Skeletal muscle cell (primary cell): ENCODE measurements around the gene PUDP.
A peak's percentile ranks its signal among the peaks of the same experiment; 100 is the strongest.

Source experiments
- DNase-seq: peaks from one replicate; pipeline ENCODE4 v3.0.0-alpha.2; 2010; ENCODE audit warnings: low read depth
- H3K4me3 ChIP-seq: 2 replicates; pipeline ENCODE4 v1.5.1; 2011; ENCODE audit warnings: low read depth, mild to moderate bottlenecking, control low read depth, low read length, moderate library complexity

Gene PUDP

DNA sequence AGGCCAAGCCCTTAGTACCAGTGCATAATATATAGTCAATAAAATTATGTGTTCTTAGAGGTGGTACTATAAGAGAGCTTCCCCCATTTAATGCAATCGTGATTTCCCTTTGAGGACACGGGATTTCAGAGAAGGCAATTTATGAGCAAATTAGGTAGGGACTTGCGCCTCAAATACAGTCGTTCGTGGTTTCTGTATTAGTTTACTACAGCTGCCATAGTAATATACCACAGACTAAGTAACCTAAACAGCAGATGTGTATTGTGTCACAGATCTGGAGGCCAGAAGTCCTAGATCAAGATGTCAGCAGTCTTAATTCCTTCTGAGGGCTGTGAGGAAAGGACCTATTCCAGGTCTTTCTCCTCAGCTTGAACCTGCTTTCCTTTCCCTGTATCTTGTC is 1.5 kb upstream of the PUDP start:
- no peak overlapping the region for H3K4me3 ChIP-seq
- DNase-seq, result no peak

DNA sequence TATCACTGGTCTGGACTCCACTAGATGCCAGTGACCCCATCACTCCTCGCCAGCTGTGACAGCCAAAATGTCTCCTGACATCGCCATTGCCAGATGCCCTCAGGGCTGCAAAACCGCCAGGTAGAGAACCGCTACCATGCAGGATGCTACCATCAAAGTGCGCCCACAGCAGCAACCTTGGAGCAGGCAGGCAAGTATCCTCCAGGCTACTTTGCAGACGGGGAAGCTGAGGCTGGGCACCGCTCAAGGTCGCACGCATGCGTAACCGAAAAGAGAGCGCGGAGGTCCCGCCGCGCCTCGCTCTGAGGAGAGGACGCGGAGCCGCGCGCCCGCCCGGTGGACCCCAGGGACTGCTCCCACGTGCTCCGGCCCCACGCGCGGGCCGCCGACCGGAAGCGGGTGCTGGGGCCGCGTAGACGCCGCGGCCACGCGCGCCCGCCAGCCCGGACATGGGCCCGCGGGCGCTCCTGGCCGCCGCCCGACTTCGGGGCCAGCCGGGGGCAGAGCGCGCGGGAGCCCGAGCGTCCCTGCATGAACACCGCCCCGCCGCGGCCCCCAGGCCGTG is 458 bp downstream of the PUDP start, which contains the start of gene STS:
TSS of gene STS (plus strand) at position 300 of the 565 bp plus-strand sequence. CDS start 105,488 bp downstream, outside the sequence.
- H3K4me3 ChIP-seq, result peak within 1 kb of the TSS; percentile 82
- no peak for DNase-seq

DNA sequence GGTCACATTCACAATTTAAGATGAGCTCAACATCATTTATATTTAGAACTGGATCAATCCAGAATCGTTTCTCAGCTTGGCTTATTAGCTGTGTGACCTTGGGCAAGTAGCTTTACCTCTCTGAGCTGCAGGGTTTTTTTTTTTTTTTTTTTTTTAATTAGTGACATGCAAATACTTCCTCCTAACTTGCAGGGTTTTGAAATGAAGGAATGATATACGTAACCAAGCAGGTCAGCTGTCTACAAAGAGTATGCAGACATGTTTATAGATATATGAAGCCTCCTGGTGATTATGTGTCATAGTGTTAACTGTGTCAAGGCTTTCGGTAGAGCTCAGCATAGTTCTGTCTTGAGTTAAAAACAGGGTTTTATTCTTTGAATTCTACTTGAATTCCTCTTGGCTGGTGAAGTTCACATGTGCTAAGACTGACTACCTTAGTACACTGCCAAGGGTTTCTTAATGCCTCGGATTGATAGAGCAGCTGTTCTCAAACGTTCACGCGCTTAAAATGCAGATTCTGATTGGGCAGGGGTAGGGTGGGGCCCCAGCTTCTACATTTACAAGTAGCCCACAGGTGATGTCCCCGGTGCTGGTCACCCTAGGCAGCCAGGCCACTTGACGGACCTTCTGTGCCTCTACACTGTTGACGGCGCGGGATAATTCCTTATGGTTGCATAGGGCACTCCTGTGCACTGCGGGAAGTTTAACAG is 1.1 kb downstream of the PUDP start:
- peak overlapping the region; percentile 82 for H3K4me3 ChIP-seq
- no peak for DNase-seq

- DNase-seq, result no peak
- no peak overlapping the region for H3K4me3 ChIP-seq
Observed at GRCh38 chrX:7146020-7146702, 1.8 kb downstream of the PUDP start.

GRCh38 chrX:7145454-7145853 is 2.5 kb downstream of the PUDP start:
- no peak for DNase-seq

GRCh38 chrX:7143941-7144525 is 3.9 kb downstream of the PUDP start:
- H3K4me3 ChIP-seq, result no peak overlapping the region
- no peak for DNase-seq

More at GRCh38 chrX:7145454-7145853, 2.5 kb downstream of the PUDP start:
- no peak overlapping the region for H3K4me3 ChIP-seq

DNA sequence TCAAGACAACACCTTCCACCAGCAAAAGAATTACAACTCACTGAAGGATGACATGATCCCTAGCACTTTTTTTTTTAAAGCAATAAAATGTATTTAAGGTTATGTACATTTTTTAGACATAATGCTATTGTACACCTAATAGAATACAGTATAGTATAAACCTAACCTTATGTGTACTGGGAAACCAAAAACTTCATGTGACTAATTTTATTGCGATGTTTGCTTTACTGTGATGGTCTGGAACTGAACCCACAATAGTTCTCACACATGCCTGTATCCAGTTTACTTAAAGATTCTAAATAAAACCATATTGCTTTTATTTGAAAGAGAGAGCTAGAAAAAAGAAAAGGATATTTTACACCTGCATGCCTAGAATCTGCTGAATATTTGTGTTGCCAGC is 4.9 kb downstream of the PUDP start:
- H3K4me3 ChIP-seq, result no peak overlapping the region
- DNase-seq, result no peak

DNA sequence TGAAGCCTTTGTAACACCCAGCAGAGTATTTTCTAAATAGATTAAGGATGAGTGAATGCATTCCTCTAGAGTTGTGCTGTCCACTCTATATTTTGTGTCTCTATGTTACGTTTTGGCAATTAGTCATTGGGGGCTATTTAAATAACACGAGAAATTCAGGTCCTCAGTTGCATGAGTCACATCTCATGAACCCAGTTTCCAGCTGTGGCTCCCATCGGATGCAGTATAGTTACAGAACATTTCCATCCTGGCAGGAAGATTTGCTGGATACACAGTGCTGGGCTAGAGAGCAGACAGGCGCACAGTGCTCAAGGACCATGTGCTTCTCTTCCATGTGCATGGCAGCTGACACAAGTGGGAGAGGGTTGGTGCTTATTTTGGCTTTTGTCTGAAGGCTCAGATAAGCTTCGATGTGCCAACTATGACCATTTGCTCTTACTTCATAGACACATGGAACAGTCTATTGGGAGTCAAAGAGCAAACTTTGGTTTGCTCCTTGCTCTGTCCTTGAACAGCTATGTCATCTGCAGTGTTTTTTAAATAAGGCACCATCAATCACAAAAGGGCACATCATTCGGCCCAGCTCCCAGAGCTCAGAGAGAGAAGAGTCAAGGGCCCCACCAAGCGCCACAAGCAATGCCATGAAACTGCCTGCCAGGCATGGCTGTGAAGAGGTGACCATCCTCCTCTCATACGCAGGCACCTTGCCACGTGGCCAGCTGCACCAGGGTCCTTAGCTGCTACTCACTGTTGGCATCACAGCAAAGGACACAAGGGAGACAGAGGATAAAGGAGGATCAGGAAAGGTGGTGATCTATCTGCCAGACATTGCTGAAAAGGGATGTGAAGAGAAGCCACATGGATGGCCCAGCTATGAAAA is 8.5 kb downstream of the PUDP start:
- peak; percentile 53 for DNase-seq
- H3K4me3 ChIP-seq, result no peak overlapping the region

DNA sequence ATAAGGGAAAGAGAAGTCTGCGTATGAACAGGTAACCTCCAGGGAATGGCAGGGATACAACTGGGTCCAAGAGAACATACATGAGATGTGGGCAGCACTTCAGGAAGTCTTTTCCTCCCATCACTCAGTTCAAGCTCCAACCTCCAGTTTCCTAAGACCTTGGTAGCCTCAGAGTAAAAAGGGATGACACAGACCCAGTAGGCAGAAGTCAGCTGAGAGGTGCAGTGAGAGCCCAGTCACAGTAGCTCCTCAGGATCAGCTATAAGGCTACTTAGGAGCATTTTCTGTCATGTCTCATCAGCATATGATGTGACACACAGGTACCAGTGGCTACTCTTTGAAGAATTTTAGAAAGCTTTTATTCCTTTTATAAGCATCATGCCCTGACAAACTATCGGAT is 13.0 kb downstream of the PUDP start:
- no peak overlapping the region for H3K4me3 ChIP-seq
- no peak for DNase-seq

GRCh38 chrX:7133050-7133440 is 14.9 kb downstream of the PUDP start:
- DNase-seq, result no peak
- H3K4me3 ChIP-seq, result no peak overlapping the region

DNA sequence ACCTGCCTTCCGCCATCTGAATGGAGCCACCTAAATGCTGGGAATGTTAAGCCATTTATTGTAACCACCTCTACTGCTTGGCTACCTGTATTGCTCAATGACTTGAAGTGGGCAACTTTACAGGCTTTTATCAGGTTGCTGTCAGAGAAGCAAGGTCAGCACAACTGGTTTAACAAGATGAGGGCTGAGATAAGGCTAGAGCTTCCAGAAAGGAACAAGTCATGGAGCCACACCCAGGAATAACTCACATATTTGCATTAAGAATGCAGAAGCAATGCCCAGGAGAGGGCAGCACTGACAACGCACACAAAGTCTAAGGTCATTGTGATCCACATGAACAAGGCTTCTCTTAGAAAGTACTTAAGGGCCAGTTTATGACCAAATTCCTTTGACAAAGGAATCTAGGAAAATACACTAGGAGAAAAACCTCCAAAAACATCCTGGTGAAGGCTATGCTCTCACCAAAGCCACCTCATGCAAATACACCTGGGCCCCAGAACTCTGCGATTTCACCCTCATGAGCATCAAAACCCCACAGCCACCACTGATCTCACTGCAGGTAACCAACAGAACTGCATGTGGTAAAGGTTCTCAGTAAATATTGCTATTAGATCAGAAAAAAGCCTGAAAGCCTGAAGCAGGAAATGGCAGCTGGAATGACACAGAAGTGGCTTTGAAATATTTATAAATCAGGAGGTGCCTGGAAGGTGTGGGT is 15.5 kb downstream of the PUDP start:
- no peak overlapping the region for H3K4me3 ChIP-seq

GRCh38 chrX:7131621-7132020 is 16.3 kb downstream of the PUDP start:
- no peak overlapping the region for H3K4me3 ChIP-seq
- no peak for DNase-seq

More for the DNA sequence above, 15.5 kb downstream of the PUDP start:
- DNase-seq, result no peak

GRCh38 chrX:7127056-7127455 is 20.9 kb downstream of the PUDP start:
- no peak for DNase-seq
- H3K4me3 ChIP-seq, result no peak overlapping the region

GRCh38 chrX:7120878-7121219 is 27.1 kb downstream of the PUDP start:
- no peak for DNase-seq
- no peak overlapping the region for H3K4me3 ChIP-seq

DNA sequence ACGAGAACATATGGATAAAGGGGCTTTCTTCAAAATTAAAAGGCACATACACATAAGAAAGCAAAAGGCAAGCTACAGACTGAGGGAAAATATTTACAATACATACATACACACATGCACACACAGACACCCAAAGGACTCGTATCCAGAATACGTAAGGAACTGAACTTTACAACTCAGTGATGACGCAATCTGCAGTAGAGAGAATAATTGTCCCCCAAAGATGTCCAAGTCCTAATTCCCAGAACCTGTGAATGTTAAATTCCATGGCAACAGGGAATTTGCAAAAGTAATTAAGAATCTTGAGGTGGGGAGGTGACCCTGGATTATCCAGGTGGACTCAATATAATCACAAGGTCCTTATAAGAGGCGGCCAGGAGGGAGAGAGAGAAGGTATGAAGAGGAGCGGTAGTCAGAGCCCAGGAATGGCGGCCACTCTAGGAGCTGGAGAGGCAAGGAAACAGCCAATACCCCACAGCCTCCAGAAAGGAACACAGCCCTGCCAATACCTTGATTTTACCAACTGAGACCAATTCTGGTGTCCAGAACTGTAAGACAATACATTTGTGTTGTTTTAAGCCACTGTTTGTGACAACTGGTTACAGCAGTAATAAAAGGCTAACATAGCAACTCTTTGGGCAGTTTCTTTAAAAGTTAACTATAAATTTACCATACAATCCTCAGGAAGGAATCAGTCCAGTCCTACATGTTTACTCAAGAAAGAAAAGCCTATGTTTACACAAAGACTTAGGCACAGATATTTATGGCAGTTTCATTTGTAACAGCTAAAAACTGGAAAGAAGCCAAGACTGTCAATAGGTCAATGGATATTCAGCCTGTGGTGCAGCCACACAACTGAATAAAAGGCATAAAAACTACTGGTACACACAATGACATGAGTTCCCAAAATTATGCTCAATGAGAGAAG is 27.7 kb downstream of the PUDP start:
- no peak overlapping the region for H3K4me3 ChIP-seq
- DNase-seq, result no peak

- no peak for DNase-seq
- no peak overlapping the region for H3K4me3 ChIP-seq
Observed at GRCh38 chrX:7117587-7117986, 30.4 kb downstream of the PUDP start.

DNA sequence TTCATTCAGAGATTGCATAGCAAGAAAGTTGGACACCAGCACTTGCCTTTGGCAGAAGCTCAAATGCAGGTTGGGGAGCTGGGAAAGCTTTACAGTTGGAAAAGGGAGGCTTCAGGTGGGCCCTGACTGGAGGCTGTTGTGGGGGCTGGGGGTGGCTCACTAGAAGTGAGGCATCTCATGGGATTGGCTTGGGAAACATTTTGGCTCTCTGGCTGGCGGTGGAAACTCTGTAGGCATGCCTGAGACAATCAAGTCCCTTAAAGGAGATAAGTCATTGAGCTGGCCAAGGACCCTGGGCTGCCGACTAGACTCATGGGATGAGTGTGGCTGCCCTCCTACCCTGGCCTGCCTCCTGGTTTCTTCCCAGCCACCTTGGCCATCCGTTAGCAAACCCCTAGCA is 31.9 kb downstream of the PUDP start:
- H3K4me3 ChIP-seq, result no peak overlapping the region
- DNase-seq, result no peak

- no peak for DNase-seq
- H3K4me3 ChIP-seq, result no peak overlapping the region
Observed at GRCh38 chrX:7115557-7115956, 32.4 kb downstream of the PUDP start.
